DOHH2 (cell line): ENCODE measurements around the gene CP.

ENCODE experiments used
- H3F3A ChIP-seq: fragments of 200-600 bp; sonication (generic), shearing (Covaris generic); 2 replicates; pipeline ENCODE4 v1.6.0; 2016; ENCODE audit warnings: antibody characterized with exemption, mild to moderate bottlenecking; ENCODE audit not compliant: control insufficient read depth, insufficient read depth
- H3K27ac ChIP-seq: fragments of 200-600 bp; sonication (generic); 2 replicates; pipeline ENCODE4 v1.5.1; 2014; ENCODE audit warnings: low read depth, mild to moderate bottlenecking, low read length, moderate library complexity
- H3K27me3 ChIP-seq: fragments of 200-600 bp; sonication (generic); 2 replicates; pipeline ENCODE4 v1.6.1; 2014; ENCODE audit warnings: mild to moderate bottlenecking, low read length, mixed read lengths; ENCODE audit not compliant: control insufficient read depth
- H3K36me3 ChIP-seq: fragments of 200-600 bp; sonication (generic); 2 replicates; pipeline ENCODE4 v1.6.1; 2014; ENCODE audit warnings: mild to moderate bottlenecking, low read length, moderate library complexity, mixed read lengths; ENCODE audit not compliant: control insufficient read depth
- H3K4me1 ChIP-seq: fragments of 200-600 bp; sonication (generic); 2 replicates; pipeline ENCODE4 v1.6.1; 2014; ENCODE audit warnings: mild to moderate bottlenecking, low read length, mixed read lengths; ENCODE audit not compliant: control insufficient read depth
- H3K4me2 ChIP-seq: fragments of 200-600 bp; sonication (generic); 2 replicates; pipeline ENCODE4 v1.6.0; 2014; ENCODE audit warnings: mild to moderate bottlenecking, low read length, moderate library complexity
- H3K4me3 ChIP-seq: fragments of 200-600 bp; sonication (generic); 2 replicates; pipeline ENCODE4 v1.5.1; 2014; ENCODE audit warnings: mild to moderate bottlenecking, low read length, mixed read lengths
- H3K79me2 ChIP-seq: fragments of 200-600 bp; sonication (generic); 2 replicates; pipeline ENCODE4 v1.6.1; 2014; ENCODE audit warnings: mild to moderate bottlenecking, low read length, mixed read lengths; ENCODE audit not compliant: control insufficient read depth
- H3K9me2 ChIP-seq: fragments of 200-600 bp; sonication (generic); replicated peaks from 2 replicates; pipeline ENCODE4 v1.6.1; 2014; ENCODE audit warnings: mild to moderate bottlenecking, low read length, mixed read lengths; ENCODE audit not compliant: control insufficient read depth
- H3K9me3 ChIP-seq: fragments of 200-600 bp; sonication (generic); 2 replicates; pipeline ENCODE4 v1.6.1; 2014; ENCODE audit warnings: antibody characterized with exemption, low read length, mixed read lengths; ENCODE audit not compliant: control insufficient read depth, insufficient read depth
- H4K20me1 ChIP-seq: fragments of 200-600 bp; sonication (generic); 2 replicates; pipeline ENCODE4 v1.6.0; 2014; ENCODE audit warnings: low read depth, mild to moderate bottlenecking, antibody characterized with exemption, low read length, moderate library complexity; ENCODE audit not compliant: control insufficient read depth, insufficient read depth
- CTCF ChIP-seq: fragments of 200-600 bp; sonication (generic); IDR thresholded peaks from one replicate; pipeline ENCODE4 v1.5.1; 2014; ENCODE audit warnings: antibody characterized with exemption, mild to moderate bottlenecking, low read depth, low read length; ENCODE audit not compliant: poor library complexity, severe bottlenecking
- EZH2phosphoT487 ChIP-seq: fragments of 200-600 bp; sonication (generic); IDR thresholded peaks from 2 replicates; pipeline ENCODE4 v1.6.1; 2017; ENCODE audit warnings: borderline replicate concordance, mild to moderate bottlenecking, antibody characterized with exemption, low read length, moderate library complexity, mixed read lengths

The CP gene

GRCh38 chr3:149221783-149222517, at the start of gene CP:
Gene CP, minus strand, starts transcription at chr3:149221829. Its CDS starts 37 bp downstream, at chr3:149221792.
- Histone ChIP-seq H3F3A (no peaks in the 10 kb centered on the region), H3K9me3 (peaks cover 2% of the 10 kb centered on the region; the same call in 1 of the 2 replicates), H3K4me1 (peaks cover 15% of the 10 kb centered on the region), H3K27me3 (no peaks in the 10 kb centered on the region), H3K27ac (no peak within 1 kb of the TSS), H4K20me1 (no peaks in the 10 kb centered on the region), H3K4me3 (no peak within 1 kb of the TSS), H3K36me3 (no peaks in the 10 kb centered on the region), H3K79me2 (no peaks in the 10 kb centered on the region), H3K4me2 (no peak within 1 kb of the TSS), H3K9me2 (no peaks in the 10 kb centered on the region)
- no peak for TF ChIP-seq CTCF
- no peak for TF ChIP-seq EZH2phosphoT487

GRCh38 chr3:149270180-149270579, 48.6 kb upstream of the CP start:
- no peaks in the 10 kb centered on the region for H3K27me3 ChIP-seq
- H3K79me2 ChIP-seq: no peaks in the 10 kb centered on the region
- no peaks in the 10 kb centered on the region for H3K36me3 ChIP-seq
- peaks cover 4% of the 10 kb centered on the region; the same call in 1 of the 2 replicates for H3F3A ChIP-seq
- TF ChIP-seq EZH2phosphoT487: no peak
- no peak for TF ChIP-seq CTCF
- H3K4me1 ChIP-seq: peaks cover 16% of the 10 kb centered on the region
- H3K9me3 ChIP-seq: no peaks in the 10 kb centered on the region
- H3K4me3 ChIP-seq: no peak overlapping the region
- no peak overlapping the region for H3K27ac ChIP-seq
- no peaks in the 10 kb centered on the region for H4K20me1 ChIP-seq
- H3K9me2 ChIP-seq: no peaks in the 10 kb centered on the region
- no peak overlapping the region for H3K4me2 ChIP-seq

- H3K27me3 ChIP-seq: no peaks in the 10 kb centered on the region
- H3K79me2 ChIP-seq: no peaks in the 10 kb centered on the region
- H3K4me1 ChIP-seq: peaks cover 16% of the 10 kb centered on the region
- no peaks in the 10 kb centered on the region for H4K20me1 ChIP-seq
- no peak overlapping the region for H3K4me3 ChIP-seq
- no peak overlapping the region for H3K27ac ChIP-seq
- no peaks in the 10 kb centered on the region for H3K9me3 ChIP-seq
- H3F3A ChIP-seq: peaks cover 4% of the 10 kb centered on the region; the same call in 1 of the 2 replicates
- no peaks in the 10 kb centered on the region for H3K9me2 ChIP-seq
- H3K36me3 ChIP-seq: no peaks in the 10 kb centered on the region
- no peak for TF ChIP-seq CTCF
- no peak for TF ChIP-seq EZH2phosphoT487
- H3K4me2 ChIP-seq: no peak overlapping the region
Measured at GRCh38 chr3:149269687-149270086, 48.1 kb upstream of the CP start.
